ENCODE measurements around the gene HSPA12A.
A peak's percentile ranks its signal among the peaks of the same experiment; 100 is the strongest.

Gene HSPA12A

GRCh38 chr10:116743266-116744064, 1.1 kb upstream of the HSPA12A start:
- no peaks in the 10 kb centered on the region for H3K36me3 ChIP-seq (ENCODE audit: control insufficient read depth in 4 of 4, insufficient read depth in 4 of 4, low read length in 3 of 4)
- H3K27ac ChIP-seq (ENCODE audit: insufficient read depth in 1 of 2, low read depth in 1 of 2, low read length in 2 of 2, poor library complexity in 1 of 2, severe bottlenecking in 2 of 2) = no peak overlapping the region
- peaks cover 0 to 2% (median 0%) of the 10 kb centered on the region in 5 experiments for H3K9me3 ChIP-seq (ENCODE audit: control extremely low read depth in 1 of 5, control insufficient read depth in 4 of 5, insufficient read depth in 2 of 5, low read depth in 1 of 5, low read length in 4 of 5)
- 41% methylated on average over 23 of the region's 24 CpGs for WGBS (ENCODE audit: insufficient coverage)
- ChIA-PET CTCF (interaction anchor here (1.0 to 1.3 kb wide), 3 partner anchors 15 to 424 kb away, joined by 3 to 6 read pairs (median 3); no protein-coding TSS in a partner anchor), POLR2A (no interaction called here)
- peak; percentile 7 to 21 (median 15) for DNase-seq
- peaks cover 0 to 17% (median 12%) of the 10 kb centered on the region in 4 experiments for H3K4me1 ChIP-seq (ENCODE audit: control extremely low read depth in 1 of 4, control insufficient read depth in 4 of 4, insufficient read depth in 4 of 4, low read length in 3 of 4)
- H3K27me3 ChIP-seq (replicated peaks in 2 of 5; ENCODE audit: control insufficient read depth in 4 of 5, insufficient read depth in 5 of 5, low read length in 4 of 5) = peaks cover 16 to 88% (median 28%) of the 10 kb centered on the region in 5 experiments
- peak overlapping the region in 4 of 7 experiments; percentile 50 to 77 (median 62) for H3K4me3 ChIP-seq (ENCODE audit: control insufficient read depth in 1 of 7, extremely low read depth in 1 of 7, insufficient read depth in 4 of 7, low read depth in 2 of 7, low read length in 6 of 7)

GRCh38 chr10:116741391-116742351, 695 bp downstream of the HSPA12A start:
- no peak overlapping the region for H3K27ac ChIP-seq (ENCODE audit: insufficient read depth in 1 of 2, low read depth in 1 of 2, low read length in 2 of 2, poor library complexity in 1 of 2, severe bottlenecking in 2 of 2)
- CTCF ChIA-PET = no interaction called here

DNA sequence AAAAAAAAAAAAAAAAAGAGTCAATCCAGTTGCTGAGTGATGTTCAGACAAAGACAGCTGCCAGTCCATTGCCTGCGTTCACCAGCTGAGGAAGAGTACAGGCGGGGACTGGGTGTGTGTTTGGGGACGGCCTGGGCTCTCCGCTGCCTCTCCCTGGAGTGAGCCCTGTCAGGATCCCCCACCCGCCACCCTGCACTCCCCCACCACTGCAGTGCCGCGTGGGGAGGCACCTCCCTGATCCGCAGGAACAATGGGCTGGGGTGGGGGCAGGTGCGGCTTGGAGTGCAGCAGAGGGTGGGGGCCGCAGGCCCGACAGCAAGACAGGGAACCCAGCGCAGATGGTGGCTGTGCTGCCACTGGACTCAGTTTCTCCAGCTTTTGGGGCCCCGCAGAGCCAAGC, 1.4 kb downstream of the HSPA12A start:
- CTCF ChIA-PET = no interaction called here
- Histone ChIP-seq H3K9me3 (ENCODE audit: control extremely low read depth in 1 of 5, control insufficient read depth in 4 of 5, insufficient read depth in 2 of 5, low read depth in 1 of 5, low read length in 4 of 5) (peaks cover 0 to 3% (median 0%) of the 10 kb centered on the region in 5 experiments), H3K36me3 (ENCODE audit: control insufficient read depth in 4 of 4, insufficient read depth in 4 of 4, low read length in 3 of 4) (no peaks in the 10 kb centered on the region), H3K27me3 (replicated peaks in 2 of 5; ENCODE audit: control insufficient read depth in 4 of 5, insufficient read depth in 5 of 5, low read length in 4 of 5) (peaks cover 17 to 89% (median 27%) of the 10 kb centered on the region in 5 experiments), H3K27ac (ENCODE audit: insufficient read depth in 1 of 2, low read depth in 1 of 2, low read length in 2 of 2, poor library complexity in 1 of 2, severe bottlenecking in 2 of 2) (no peak overlapping the region), H3K4me3 (ENCODE audit: control insufficient read depth in 1 of 7, extremely low read depth in 1 of 7, insufficient read depth in 4 of 7, low read depth in 2 of 7, low read length in 6 of 7) (peak overlapping the region in 1 of 7 experiments; percentile 65), H3K4me1 (ENCODE audit: control extremely low read depth in 1 of 4, control insufficient read depth in 4 of 4, insufficient read depth in 4 of 4, low read length in 3 of 4) (peaks cover 0 to 17% (median 12%) of the 10 kb centered on the region in 4 experiments)
- DNase-seq = peak in 1 of 3 donors; percentile 4
- 10% methylated on average over 6 of the region's 13 CpGs for WGBS (ENCODE audit: insufficient coverage)
- POLR2A ChIA-PET = no interaction called here

More at GRCh38 chr10:116741391-116742351, 695 bp downstream of the HSPA12A start:
- WGBS (ENCODE audit: insufficient coverage) = 2% methylated on average over 79 of the region's 93 CpGs
- peak in 2 of 3 donors; percentile 22 to 41 for DNase-seq
- Histone ChIP-seq H3K9me3 (ENCODE audit: control extremely low read depth in 1 of 5, control insufficient read depth in 4 of 5, insufficient read depth in 2 of 5, low read depth in 1 of 5, low read length in 4 of 5) (peaks cover 0 to 3% (median 0%) of the 10 kb centered on the region in 5 experiments), H3K36me3 (ENCODE audit: control insufficient read depth in 4 of 4, insufficient read depth in 4 of 4, low read length in 3 of 4) (no peaks in the 10 kb centered on the region), H3K4me1 (ENCODE audit: control extremely low read depth in 1 of 4, control insufficient read depth in 4 of 4, insufficient read depth in 4 of 4, low read length in 3 of 4) (peaks cover 0 to 17% (median 12%) of the 10 kb centered on the region in 4 experiments), H3K4me3 (ENCODE audit: control insufficient read depth in 1 of 7, extremely low read depth in 1 of 7, insufficient read depth in 4 of 7, low read depth in 2 of 7, low read length in 6 of 7) (peak overlapping the region; percentile 28 to 77 (median 59)), H3K27me3 (replicated peaks in 2 of 5; ENCODE audit: control insufficient read depth in 4 of 5, insufficient read depth in 5 of 5, low read length in 4 of 5) (peaks cover 12 to 88% (median 27%) of the 10 kb centered on the region in 5 experiments)
- POLR2A ChIA-PET = no interaction called here

DNA sequence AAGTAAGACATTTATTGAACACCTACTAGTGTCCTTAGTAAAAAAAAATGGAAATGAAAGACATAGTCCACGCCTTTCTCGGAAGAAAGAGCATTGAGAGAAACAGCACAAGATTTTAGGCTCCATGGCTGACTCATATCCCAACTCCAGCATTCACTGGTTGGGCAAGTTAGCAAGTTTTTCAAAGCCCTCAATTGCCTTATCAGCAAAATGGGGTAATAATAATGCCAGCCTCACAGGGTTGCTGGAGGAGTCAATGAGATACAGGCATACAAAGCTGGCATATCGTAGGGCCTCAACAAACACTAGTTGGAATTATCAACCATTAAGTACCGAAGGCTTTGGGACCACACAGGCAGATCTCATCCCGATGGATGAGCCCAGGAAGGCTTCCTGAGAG, 4.0 kb downstream of the HSPA12A start:
- H3K4me3 ChIP-seq (ENCODE audit: control insufficient read depth in 1 of 7, extremely low read depth in 1 of 7, insufficient read depth in 4 of 7, low read depth in 2 of 7, low read length in 6 of 7) = no peak overlapping the region
- 95% methylated on average over 5 of the region's 5 CpGs for WGBS (ENCODE audit: insufficient coverage)

DNA sequence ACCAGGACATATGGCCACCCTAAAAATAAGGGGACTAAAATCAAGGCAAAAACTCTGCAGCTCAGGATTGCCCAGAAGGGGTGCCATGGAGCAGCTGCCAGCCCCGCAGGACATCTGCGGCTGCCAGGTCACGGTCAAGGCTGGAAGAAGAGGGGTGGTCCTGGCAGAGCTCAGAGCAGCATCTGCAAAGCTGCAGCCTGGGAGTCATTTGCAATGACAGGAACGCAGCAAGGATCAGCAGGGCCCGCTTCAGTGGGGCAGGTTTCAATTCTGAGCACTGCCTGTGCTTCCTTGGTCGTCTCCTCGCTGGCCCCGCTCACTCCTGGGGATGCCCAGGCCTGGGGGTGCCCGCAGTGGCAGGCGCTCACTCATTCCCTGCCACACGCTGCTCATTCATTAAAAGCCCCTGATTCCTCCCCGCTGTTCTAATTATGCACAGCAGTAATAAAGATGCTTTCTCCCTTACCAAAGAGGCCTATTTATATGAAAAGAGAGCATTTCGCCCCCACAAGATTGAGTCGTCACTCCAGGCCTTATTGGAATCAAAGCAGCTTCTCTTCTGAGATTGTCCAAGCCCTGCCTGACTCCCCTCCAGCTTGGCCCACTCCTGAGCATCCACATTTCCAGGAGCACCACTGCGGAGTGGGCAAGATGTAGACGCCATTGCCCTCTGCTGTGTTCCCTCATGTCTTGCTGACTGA, 4.6 kb downstream of the HSPA12A start:
- Histone ChIP-seq H3K4me1 (ENCODE audit: control extremely low read depth in 1 of 4, control insufficient read depth in 4 of 4, insufficient read depth in 4 of 4, low read length in 3 of 4) (peaks cover 0 to 15% (median 9%) of the 10 kb centered on the region in 4 experiments), H3K27me3 (replicated peaks in 2 of 5; ENCODE audit: control insufficient read depth in 4 of 5, insufficient read depth in 5 of 5, low read length in 4 of 5) (peaks cover 15 to 73% (median 19%) of the 10 kb centered on the region in 5 experiments), H3K9me3 (ENCODE audit: control extremely low read depth in 1 of 5, control insufficient read depth in 4 of 5, insufficient read depth in 2 of 5, low read depth in 1 of 5, low read length in 4 of 5) (peaks cover 0 to 3% (median 0%) of the 10 kb centered on the region in 5 experiments), H3K4me3 (ENCODE audit: control insufficient read depth in 1 of 7, extremely low read depth in 1 of 7, insufficient read depth in 4 of 7, low read depth in 2 of 7, low read length in 6 of 7) (no peak overlapping the region), H3K36me3 (ENCODE audit: control insufficient read depth in 4 of 4, insufficient read depth in 4 of 4, low read length in 3 of 4) (no peaks in the 10 kb centered on the region), H3K27ac (ENCODE audit: insufficient read depth in 1 of 2, low read depth in 1 of 2, low read length in 2 of 2, poor library complexity in 1 of 2, severe bottlenecking in 2 of 2) (no peak overlapping the region)
- DNase-seq = no peak
- 78% methylated on average over 14 of the region's 16 CpGs for WGBS (ENCODE audit: insufficient coverage)
- ChIA-PET POLR2A (no interaction called here), CTCF (no interaction called here)

More for the DNA sequence above, 4.0 kb downstream of the HSPA12A start:
- H3K27ac ChIP-seq (ENCODE audit: insufficient read depth in 1 of 2, low read depth in 1 of 2, low read length in 2 of 2, poor library complexity in 1 of 2, severe bottlenecking in 2 of 2) = no peak overlapping the region
- no peaks in the 10 kb centered on the region for H3K36me3 ChIP-seq (ENCODE audit: control insufficient read depth in 4 of 4, insufficient read depth in 4 of 4, low read length in 3 of 4)
- H3K9me3 ChIP-seq (ENCODE audit: control extremely low read depth in 1 of 5, control insufficient read depth in 4 of 5, insufficient read depth in 2 of 5, low read depth in 1 of 5, low read length in 4 of 5) = peaks cover 0 to 3% (median 0%) of the 10 kb centered on the region in 5 experiments
- POLR2A ChIA-PET = no interaction called here
- CTCF ChIA-PET = no interaction called here
- no peak for DNase-seq
- H3K27me3 ChIP-seq (replicated peaks in 2 of 5; ENCODE audit: control insufficient read depth in 4 of 5, insufficient read depth in 5 of 5, low read length in 4 of 5) = peaks cover 15 to 75% (median 22%) of the 10 kb centered on the region in 5 experiments
- H3K4me1 ChIP-seq (ENCODE audit: control extremely low read depth in 1 of 4, control insufficient read depth in 4 of 4, insufficient read depth in 4 of 4, low read length in 3 of 4) = peaks cover 0 to 17% (median 12%) of the 10 kb centered on the region in 4 experiments

DNA sequence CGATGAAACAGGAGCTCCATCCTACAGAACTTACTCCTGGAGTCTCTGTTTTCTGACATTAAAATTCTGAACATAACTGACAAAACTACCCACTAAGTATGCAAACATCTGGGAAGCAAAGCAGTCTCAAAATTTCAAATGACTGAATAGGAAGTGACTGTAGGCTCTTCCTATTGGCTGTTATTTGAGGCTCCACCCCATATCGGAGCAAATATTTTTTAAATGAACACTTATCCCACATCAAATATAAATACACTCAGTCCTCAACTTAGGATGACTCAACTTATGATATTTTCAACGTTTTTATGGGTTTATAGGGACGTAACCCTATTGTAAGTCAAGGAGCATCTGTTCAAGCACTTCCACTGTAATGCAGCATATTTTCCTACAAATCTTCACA, 8.8 kb downstream of the HSPA12A start:
- POLR2A ChIA-PET = no interaction called here
- Histone ChIP-seq H3K36me3 (ENCODE audit: control insufficient read depth in 4 of 4, insufficient read depth in 4 of 4, low read length in 3 of 4) (no peaks in the 10 kb centered on the region), H3K4me3 (ENCODE audit: control insufficient read depth in 1 of 7, extremely low read depth in 1 of 7, insufficient read depth in 4 of 7, low read depth in 2 of 7, low read length in 6 of 7) (no peak overlapping the region), H3K27me3 (replicated peaks in 2 of 5; ENCODE audit: control insufficient read depth in 4 of 5, insufficient read depth in 5 of 5, low read length in 4 of 5) (peaks cover 0 to 38% (median 13%) of the 10 kb centered on the region in 5 experiments), H3K4me1 (ENCODE audit: control extremely low read depth in 1 of 4, control insufficient read depth in 4 of 4, insufficient read depth in 4 of 4, low read length in 3 of 4) (no peaks in the 10 kb centered on the region), H3K27ac (ENCODE audit: insufficient read depth in 1 of 2, low read depth in 1 of 2, low read length in 2 of 2, poor library complexity in 1 of 2, severe bottlenecking in 2 of 2) (no peak overlapping the region), H3K9me3 (ENCODE audit: control extremely low read depth in 1 of 5, control insufficient read depth in 4 of 5, insufficient read depth in 2 of 5, low read depth in 1 of 5, low read length in 4 of 5) (peaks cover 0 to 3% (median 0%) of the 10 kb centered on the region in 5 experiments)
- WGBS (ENCODE audit: insufficient coverage) = 100% methylated on average over 4 of the region's 4 CpGs
- CTCF ChIA-PET = no interaction called here
- no peak for DNase-seq

All from common myeloid progenitor, CD34-positive (primary cell).